VCaP (cell line): ENCODE data around the gene ONECUT2.
"Not testable (repeated sequence)": the region's sequence is repeated elsewhere in the genome, so short reads cannot be mapped to it uniquely, and the experiment has no call there.

Experiments used
- H3K27ac ChIP-seq: fragments of 450-650 bp; 2 replicates; pipeline ENCODE4 v1.5.1; 2017
- CTCF ChIP-seq: fragments of 450-650 bp; conservative IDR thresholded peaks from 2 replicates; pipeline ENCODE4 v1.5.1; 2017; ENCODE audit warnings: mild to moderate bottlenecking, moderate library complexity

The ONECUT2 gene

GRCh38 chr18:57434536-57435494, at the start of gene ONECUT2:
Gene ONECUT2, plus strand, starts transcription at chr18:57435374. Its CDS starts 343 bp downstream, at chr18:57435717.
- peak within 1 kb of the TSS; percentile 83 for H3K27ac ChIP-seq
- TF ChIP-seq CTCF = no peak

GRCh38 chr18:57389271-57389670, 45.9 kb upstream of the ONECUT2 start:
- no peak overlapping the region for H3K27ac ChIP-seq
- TF ChIP-seq CTCF = no peak

GRCh38 chr18:57390044-57390443, 45.1 kb upstream of the ONECUT2 start:
- no peak for TF ChIP-seq CTCF

GRCh38 chr18:57394749-57395148, 40.4 kb upstream of the ONECUT2 start:
- H3K27ac ChIP-seq = not testable (repeated sequence)

More at GRCh38 chr18:57390044-57390443, 45.1 kb upstream of the ONECUT2 start:
- no peak overlapping the region for H3K27ac ChIP-seq

- not testable (repeated sequence) for H3K27ac ChIP-seq
Observed at GRCh38 chr18:57396831-57397230, 38.3 kb upstream of the ONECUT2 start.

- no peak for TF ChIP-seq CTCF
- no peak overlapping the region for H3K27ac ChIP-seq
Observed at GRCh38 chr18:57397440-57398132, 37.6 kb upstream of the ONECUT2 start.

GRCh38 chr18:57404345-57404744, 30.8 kb upstream of the ONECUT2 start:
- TF ChIP-seq CTCF = no peak

GRCh38 chr18:57409650-57410049, 25.5 kb upstream of the ONECUT2 start:
- TF ChIP-seq CTCF = no peak

More at GRCh38 chr18:57404345-57404744, 30.8 kb upstream of the ONECUT2 start:
- no peak overlapping the region for H3K27ac ChIP-seq

More at GRCh38 chr18:57409650-57410049, 25.5 kb upstream of the ONECUT2 start:
- H3K27ac ChIP-seq = no peak overlapping the region
